Measurements from ENCODE around the gene CD151.

The CD151 gene

DNA sequence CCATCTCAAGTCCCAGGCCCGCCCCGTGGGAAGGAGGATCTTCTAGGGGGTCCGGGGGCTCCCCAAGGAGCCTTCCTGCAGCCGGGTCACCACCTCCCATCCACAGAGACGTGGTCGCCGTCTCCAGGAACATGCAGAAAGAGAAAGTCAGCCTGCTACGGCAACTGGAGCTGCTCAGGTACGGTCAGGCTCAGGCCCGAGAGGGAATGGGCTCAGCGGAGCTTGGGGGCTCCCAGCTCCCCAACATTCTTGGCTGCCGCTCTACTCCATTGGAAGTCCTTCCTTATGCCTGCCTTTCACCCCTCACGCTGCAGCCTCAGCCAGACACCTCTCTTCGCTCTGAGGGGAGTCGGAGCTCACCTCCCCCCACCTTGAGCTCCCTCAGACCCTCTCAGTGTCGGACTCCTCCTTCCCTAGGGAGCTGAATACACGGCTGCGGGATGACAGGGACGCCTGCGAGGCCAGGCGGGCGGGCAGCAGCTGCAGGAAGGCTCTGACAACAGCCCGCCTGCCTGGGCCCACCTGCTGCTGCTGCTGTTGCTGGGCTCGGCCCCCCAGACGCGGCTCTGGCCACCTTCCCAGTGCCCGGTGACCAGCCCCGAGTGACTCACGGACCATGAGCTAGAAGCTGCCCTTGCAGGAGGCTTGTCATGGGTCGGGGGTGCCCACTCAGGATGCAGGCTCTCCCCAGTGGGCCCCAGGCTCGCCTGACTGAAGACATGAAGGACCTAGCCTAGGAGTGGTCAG is 1.5 kb upstream of the CD151 start:
- ChIA-PET POLR2A (ENCODE audit: low non-redundant PET) (no interaction called here), CTCF (interaction anchor here (0.6 kb wide), 1 partner anchor 619 kb away, joined by 3 read pairs; no protein-coding TSS in a partner anchor)
- peak overlapping the region; percentile 99 for H3K27ac ChIP-seq
- no peak for DNase-seq (ENCODE audit: low spot score)
- no peak for TF ChIP-seq CTCF (conservative IDR thresholded peaks at IDR 0.05; ENCODE audit: low read depth)

- ChIA-PET POLR2A (ENCODE audit: low non-redundant PET) (interaction anchor here (1.1 kb wide), 1 partner anchor 13 kb away, joined by 4 read pairs; no protein-coding TSS in a partner anchor), CTCF (no interaction called here)
- H3K27ac ChIP-seq = peak overlapping the region; percentile 99
- no peak for TF ChIP-seq CTCF (conservative IDR thresholded peaks at IDR 0.05; ENCODE audit: low read depth)
- DNase-seq (ENCODE audit: low spot score) = no peak
Observed at GRCh38 chr11:831961-832528, 707 bp upstream of the CD151 start.

GRCh38 chr11:833114-833791 is 501 bp downstream of the CD151 start:
- CTCF ChIA-PET = no interaction called here
- DNase-seq (ENCODE audit: low spot score) = no peak
- peak overlapping the region; percentile 99 for H3K27ac ChIP-seq
- POLR2A ChIA-PET (ENCODE audit: low non-redundant PET) = interaction anchor here (1.0 to 1.1 kb wide), 2 partner anchors 10 to 14 kb away, joined by 4 to 5 read pairs; no protein-coding TSS in a partner anchor
- no peak for TF ChIP-seq CTCF (conservative IDR thresholded peaks at IDR 0.05; ENCODE audit: low read depth)

DNA sequence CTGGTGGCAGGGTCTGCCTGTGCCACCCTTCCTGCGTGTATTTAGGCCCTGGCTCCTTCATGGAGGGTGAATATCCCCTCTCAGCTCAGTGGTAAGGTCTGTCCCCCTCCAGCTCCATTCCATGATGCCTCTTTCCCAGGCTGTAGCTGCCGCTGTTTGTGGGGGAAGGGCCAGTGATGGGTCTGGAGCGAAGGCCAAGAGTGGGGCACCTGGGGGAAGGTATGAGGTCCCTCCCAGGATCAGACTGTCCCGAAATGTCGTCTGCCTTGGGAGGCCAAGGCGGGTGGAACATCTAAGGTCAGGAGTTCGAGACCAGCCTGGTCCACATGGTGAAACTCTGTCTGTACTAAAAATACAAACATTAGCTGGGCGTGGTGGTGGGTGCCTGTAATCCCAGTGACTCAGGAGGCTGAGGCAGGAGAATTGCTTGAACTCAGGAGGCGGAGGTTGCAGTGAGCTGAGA is 1.1 kb downstream of the CD151 start:
- H3K27ac ChIP-seq = peak overlapping the region; percentile 99
- DNase-seq (ENCODE audit: low spot score) = no peak
- TF ChIP-seq CTCF (conservative IDR thresholded peaks at IDR 0.05; ENCODE audit: low read depth) = no peak
- POLR2A ChIA-PET (ENCODE audit: low non-redundant PET) = interaction anchor here (0.8 to 1.5 kb wide), 2 partner anchors 9 to 14 kb away, joined by 4 to 10 read pairs; partner anchors contain the start of gene TSPAN4
- CTCF ChIA-PET = interaction anchor here (0.6 kb wide), 1 partner anchor 15 kb away, joined by 3 read pairs; no protein-coding TSS in a partner anchor

DNA sequence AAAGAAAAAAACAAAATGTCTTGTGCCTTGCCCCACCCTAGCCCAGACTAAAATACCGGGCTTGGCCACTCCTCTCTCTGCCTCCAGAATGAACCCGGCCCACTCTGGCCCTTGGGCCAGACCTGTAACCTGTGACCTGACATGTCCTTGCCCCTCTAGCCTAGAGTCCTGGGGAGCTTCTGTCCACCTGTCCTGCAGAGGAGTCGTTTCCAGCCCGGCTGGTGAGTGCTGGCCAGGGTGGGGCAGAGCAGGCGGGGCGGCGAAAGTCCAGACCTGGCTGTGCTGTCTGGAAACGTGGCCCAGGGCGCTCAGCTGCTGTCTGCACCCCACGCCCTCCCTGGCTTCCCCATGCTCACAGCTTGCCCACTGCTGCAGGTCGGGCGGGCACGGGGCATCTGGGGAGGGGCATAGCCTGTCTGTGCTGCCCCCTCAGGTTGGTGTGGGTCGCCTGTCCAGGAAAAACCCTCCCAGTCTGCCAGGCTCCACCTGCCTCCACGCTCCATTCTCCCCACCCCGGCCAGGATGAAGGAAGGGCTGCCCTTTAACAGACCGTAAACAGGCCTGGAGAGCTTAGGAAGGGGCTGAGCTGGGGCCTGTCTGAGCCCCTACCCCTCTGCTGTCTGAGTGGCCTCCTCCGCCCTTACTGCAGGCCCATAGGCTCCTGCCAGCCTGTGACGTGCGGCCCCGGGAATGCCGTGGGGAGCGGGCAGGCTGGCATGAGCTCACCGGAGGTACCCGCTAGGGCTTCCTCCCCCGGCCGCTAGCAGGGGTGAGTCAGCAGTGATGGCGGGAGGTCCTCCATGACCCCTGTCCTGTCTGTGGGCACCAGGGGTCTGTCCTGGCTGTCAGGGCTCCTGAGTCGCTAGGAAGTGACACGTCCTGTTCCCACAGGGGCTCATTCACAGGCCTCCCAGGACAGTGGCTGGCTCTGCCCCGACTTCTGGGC is 1.9 kb downstream of the CD151 start:
- peak; percentile 87 for DNase-seq (ENCODE audit: low spot score)
- POLR2A ChIA-PET (ENCODE audit: low non-redundant PET) = interaction anchor here (0.6 to 1.5 kb wide), 5 partner anchors 8 to 44 kb away, joined by 3 to 10 read pairs (median 4); partner anchors contain the start of gene TSPAN4
- no peak for TF ChIP-seq CTCF (conservative IDR thresholded peaks at IDR 0.05; ENCODE audit: low read depth)
- CTCF ChIA-PET = interaction anchor here (0.6 kb wide), 1 partner anchor 16 kb away, joined by 3 read pairs; no protein-coding TSS in a partner anchor
- peak overlapping the region; percentile 99 for H3K27ac ChIP-seq

Measured in RWPE1 (cell line).